Dendritic cell treated with granulocyte-macrophage colony-stimulating factor and Interleukin-4, amounts not matched to agents 40 ng/mL and 50 ng/mL, for 4 days (primary cell): Measurements from ENCODE around the gene GLOD4.
A peak's percentile ranks its signal among the peaks of the same experiment; 100 is the strongest.
"Not testable (repeated sequence)": the region's sequence is repeated elsewhere in the genome, so short reads cannot be mapped to it uniquely, and the experiment has no call there.

Experiments used
- H3K27ac Mint-ChIP-seq: one replicate; pipeline ENCODE4 v1.8.0; 2022; ENCODE audit warnings: mild to moderate bottlenecking, mixed read lengths
- H3K27me3 Mint-ChIP-seq: one replicate; pipeline ENCODE4 v1.8.0; 2022; ENCODE audit warnings: mild to moderate bottlenecking, mixed read lengths
- H3K36me3 Mint-ChIP-seq: one replicate; pipeline ENCODE4 v1.8.0; 2022; ENCODE audit warnings: low read depth, mixed read lengths
- H3K4me1 Mint-ChIP-seq: one replicate; pipeline ENCODE4 v1.8.0; 2022; ENCODE audit warnings: low read depth, mixed read lengths
- H3K4me3 Mint-ChIP-seq: one replicate; pipeline ENCODE4 v1.8.0; 2022; ENCODE audit warnings: mild to moderate bottlenecking, moderate library complexity, mixed read lengths
- H3K9me3 Mint-ChIP-seq: one replicate; pipeline ENCODE4 v1.8.0; 2022; ENCODE audit warnings: mixed read lengths
- intact Hi-C: fragments of 100-400 bp; cut with micrococcal nuclease; formaldehyde crosslinking; loops from one replicate; pipeline ENCODE4 v1.15.0; 2022

Gene GLOD4, protein sequence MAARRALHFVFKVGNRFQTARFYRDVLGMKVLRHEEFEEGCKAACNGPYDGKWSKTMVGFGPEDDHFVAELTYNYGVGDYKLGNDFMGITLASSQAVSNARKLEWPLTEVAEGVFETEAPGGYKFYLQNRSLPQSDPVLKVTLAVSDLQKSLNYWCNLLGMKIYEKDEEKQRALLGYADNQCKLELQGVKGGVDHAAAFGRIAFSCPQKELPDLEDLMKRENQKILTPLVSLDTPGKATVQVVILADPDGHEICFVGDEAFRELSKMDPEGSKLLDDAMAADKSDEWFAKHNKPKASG

DNA sequence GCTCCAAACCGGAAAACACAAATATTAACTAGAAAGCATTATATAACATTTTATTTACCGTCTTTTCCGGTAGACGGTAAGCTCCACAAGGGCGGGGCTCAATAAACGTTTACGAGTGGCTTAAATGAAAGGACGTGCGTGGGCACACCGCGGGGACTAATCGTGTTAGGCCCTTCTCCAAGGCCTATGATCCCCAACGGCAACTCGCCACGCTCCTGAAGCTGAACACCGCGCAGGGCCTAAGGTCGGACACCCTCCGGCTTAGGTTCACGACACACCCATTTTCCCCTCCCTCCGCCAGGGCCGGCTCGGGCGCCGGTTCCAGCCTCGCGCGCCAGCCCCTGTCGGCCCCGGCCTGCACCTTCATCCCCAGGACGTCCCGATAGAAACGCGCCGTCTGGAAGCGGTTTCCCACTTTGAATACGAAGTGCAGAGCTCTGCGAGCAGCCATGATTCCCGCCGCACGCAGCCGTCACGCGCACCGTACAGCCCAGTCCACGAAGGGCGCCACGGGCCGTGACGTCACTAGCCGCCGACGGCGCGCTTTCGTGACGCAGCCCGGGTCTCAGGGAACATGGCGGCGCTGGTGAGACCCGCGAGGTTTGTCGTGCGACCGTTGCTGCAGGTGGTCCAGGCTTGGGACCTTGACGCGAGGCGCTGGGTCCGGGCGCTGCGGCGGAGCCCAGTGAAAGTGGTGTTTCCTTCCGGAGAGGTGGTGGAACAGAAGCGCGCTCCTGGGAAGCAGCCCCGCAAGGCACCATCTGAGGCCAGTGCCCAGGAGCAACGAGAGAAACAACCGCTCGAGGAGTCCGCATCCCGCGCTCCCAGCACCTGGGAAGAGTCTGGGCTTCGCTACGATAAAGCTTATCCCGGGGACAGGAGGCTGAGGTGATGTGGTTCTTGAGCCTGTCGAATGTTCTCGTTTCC, at the start of gene GLOD4, which contains the start of gene MRM3:
Gene GLOD4, minus strand, starts transcription at position 476 of the 927 bp plus-strand sequence. Its CDS starts 25 bp downstream, at position 451.
Gene MRM3, plus strand, starts transcription at position 549 of the 927 bp plus-strand sequence. Its CDS starts 26 bp downstream, at position 575.
- Mint-ChIP-seq H3K27ac (peak within 1 kb of the TSS; percentile 98), H3K36me3 (peaks cover 66% of the 10 kb centered on the region), H3K4me1 (peaks cover 23% of the 10 kb centered on the region), H3K9me3 (no peaks in the 10 kb centered on the region), H3K4me3 (peak within 1 kb of the TSS; percentile 96), H3K27me3 (no peaks in the 10 kb centered on the region)
- intact Hi-C loops = loop anchor here (5.0 kb wide), 1 partner anchor 215 kb away; the partner anchor contains the start of gene TIMM22

DNA sequence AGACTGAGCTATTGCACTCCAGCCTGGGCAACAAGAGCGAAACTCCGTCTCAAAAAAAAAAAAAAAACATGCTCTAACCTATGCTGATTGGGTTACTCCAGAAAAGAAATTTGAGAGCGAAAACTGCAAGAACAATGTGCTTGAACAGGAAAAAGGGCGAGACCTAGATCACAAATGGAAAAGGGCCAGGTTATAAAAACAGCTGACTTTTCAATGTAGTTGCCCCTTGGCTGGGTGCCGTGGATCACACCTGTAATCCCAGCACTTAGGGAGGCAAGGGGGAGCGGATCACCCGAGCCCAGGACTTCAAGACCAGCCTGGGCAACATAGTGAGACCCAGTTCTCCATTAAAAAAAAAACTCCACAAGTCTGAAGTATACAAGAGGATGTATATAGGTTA, 48.9 kb upstream of the GLOD4 start:
- no peaks in the 10 kb centered on the region for H3K9me3 Mint-ChIP-seq
- peaks cover 4% of the 10 kb centered on the region for H3K27me3 Mint-ChIP-seq
- intact Hi-C loops = no loop called here
- H3K4me3 Mint-ChIP-seq = no peak overlapping the region
- no peaks in the 10 kb centered on the region for H3K36me3 Mint-ChIP-seq
- no peaks in the 10 kb centered on the region for H3K4me1 Mint-ChIP-seq
- no peak overlapping the region for H3K27ac Mint-ChIP-seq

DNA sequence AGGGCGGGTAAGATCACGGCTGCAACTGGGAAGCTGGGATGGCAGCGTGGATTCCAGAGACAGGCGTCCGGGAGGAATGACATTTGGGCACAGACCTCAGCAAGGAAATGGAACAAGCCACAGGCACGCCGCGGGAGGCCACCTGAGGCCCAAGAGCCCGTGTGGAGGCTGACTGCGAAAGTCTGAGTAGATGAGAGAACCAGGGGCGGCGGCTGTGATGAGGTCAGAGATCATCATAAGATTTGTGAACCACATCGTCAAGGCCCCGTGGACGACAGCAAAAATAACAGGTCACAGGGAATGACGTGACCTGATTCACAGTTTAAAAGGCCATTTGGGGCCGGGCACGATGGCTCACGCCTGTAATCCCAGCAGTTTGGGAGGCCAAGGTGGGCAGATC, 48.3 kb upstream of the GLOD4 start:
- Mint-ChIP-seq H3K9me3 (no peaks in the 10 kb centered on the region), H3K27ac (no peak overlapping the region), H3K36me3 (no peaks in the 10 kb centered on the region), H3K27me3 (peaks cover 4% of the 10 kb centered on the region), H3K4me1 (no peaks in the 10 kb centered on the region), H3K4me3 (no peak overlapping the region)
- intact Hi-C loops = no loop called here

DNA sequence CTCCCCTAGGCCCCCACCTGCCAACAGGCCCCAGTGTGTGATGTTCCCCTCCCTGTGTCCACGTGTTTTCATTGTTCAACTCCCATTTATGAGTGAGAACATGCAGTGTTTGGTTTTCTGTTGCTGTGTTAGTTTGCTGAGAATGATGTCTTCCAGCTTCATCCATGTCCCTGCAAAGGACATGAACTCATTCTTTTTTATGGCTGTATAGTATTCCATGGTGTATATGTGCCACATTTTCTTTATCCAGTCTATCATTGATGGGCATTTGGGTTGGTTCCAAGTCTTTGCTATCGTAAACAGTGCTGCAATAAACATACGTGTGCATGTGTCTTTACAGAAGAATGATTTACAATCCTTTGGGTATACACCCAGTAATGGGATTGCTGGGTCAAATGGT, 47.5 kb upstream of the GLOD4 start:
- intact Hi-C loops, H3K36me3 Mint-ChIP-seq, H3K27ac Mint-ChIP-seq, H3K27me3 Mint-ChIP-seq, H3K9me3 Mint-ChIP-seq, H3K4me1 Mint-ChIP-seq, H3K4me3 Mint-ChIP-seq: not testable (repeated sequence)

DNA sequence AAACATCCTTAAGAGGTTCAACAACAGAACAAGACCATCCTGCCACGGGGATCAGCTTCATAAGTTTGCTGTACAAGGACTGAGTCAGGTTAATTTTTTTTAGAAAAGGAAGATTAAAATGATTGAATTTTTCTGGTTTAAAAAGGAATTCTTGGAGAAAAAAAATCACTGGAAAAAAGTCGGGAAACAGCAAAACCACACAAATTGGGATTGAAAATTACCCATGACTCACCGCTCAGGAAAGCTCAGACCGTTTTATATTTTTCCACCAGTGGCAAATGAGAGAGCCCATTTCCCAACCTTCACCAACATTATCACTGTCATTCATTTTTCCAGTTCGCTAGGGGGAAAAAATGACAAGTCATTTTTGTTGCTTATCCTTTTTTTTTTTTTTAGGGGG, 46.7 kb upstream of the GLOD4 start:
- intact Hi-C loops = no loop called here
- Mint-ChIP-seq H3K36me3 (no peaks in the 10 kb centered on the region), H3K27me3 (peaks cover 4% of the 10 kb centered on the region), H3K4me3 (no peak overlapping the region), H3K9me3 (no peaks in the 10 kb centered on the region), H3K4me1 (no peaks in the 10 kb centered on the region), H3K27ac (no peak overlapping the region)

DNA sequence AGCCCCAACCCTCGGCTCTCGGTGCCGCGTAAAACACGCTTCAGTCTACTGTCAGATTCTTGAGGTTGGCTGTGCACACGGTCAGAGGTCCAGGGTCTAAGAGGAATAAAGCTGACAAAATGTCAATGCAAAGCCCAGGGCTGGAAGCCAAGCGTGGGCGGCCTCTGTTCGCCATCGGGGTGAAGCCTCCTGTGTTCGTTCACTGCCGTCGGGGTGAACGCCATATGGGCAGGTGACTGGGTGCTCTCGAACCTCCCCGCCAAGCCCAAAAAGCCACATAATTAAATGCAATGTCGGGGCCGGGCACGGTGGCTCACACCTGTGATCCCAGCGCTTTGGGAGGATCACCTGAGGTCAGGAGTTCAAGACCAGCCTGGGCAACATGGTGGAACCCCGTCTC, 44.7 kb upstream of the GLOD4 start:
- H3K4me3 Mint-ChIP-seq = no peak overlapping the region
- H3K4me1 Mint-ChIP-seq = no peaks in the 10 kb centered on the region
- no peaks in the 10 kb centered on the region for H3K9me3 Mint-ChIP-seq
- H3K36me3 Mint-ChIP-seq = no peaks in the 10 kb centered on the region
- H3K27ac Mint-ChIP-seq = no peak overlapping the region
- peaks cover 2% of the 10 kb centered on the region for H3K27me3 Mint-ChIP-seq
- intact Hi-C loops = no loop called here

DNA sequence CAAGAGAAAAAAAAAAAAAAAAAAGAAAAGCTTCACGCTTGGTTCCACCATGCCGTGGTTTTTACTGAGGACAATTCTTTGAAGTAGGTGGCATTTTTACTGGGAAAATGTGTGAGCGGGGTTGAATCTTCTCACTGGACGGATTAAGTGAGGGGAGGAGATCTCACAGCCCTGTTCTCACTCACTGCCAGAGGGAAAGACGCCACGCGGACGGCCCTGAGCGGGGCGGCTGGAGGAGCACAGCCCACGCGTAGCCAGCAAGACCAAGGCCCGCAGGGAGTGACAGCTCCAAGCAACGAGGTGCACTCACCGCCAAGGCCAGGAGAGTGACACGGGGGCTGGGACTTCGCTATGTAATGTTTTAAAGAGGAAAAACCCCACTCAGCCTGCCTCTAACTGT, 43.1 kb upstream of the GLOD4 start:
- no peak overlapping the region for H3K4me3 Mint-ChIP-seq
- no peak overlapping the region for H3K27ac Mint-ChIP-seq
- H3K4me1 Mint-ChIP-seq = no peaks in the 10 kb centered on the region
- peaks cover 2% of the 10 kb centered on the region for H3K27me3 Mint-ChIP-seq
- H3K36me3 Mint-ChIP-seq = no peaks in the 10 kb centered on the region
- no peaks in the 10 kb centered on the region for H3K9me3 Mint-ChIP-seq
- intact Hi-C loops = no loop called here

DNA sequence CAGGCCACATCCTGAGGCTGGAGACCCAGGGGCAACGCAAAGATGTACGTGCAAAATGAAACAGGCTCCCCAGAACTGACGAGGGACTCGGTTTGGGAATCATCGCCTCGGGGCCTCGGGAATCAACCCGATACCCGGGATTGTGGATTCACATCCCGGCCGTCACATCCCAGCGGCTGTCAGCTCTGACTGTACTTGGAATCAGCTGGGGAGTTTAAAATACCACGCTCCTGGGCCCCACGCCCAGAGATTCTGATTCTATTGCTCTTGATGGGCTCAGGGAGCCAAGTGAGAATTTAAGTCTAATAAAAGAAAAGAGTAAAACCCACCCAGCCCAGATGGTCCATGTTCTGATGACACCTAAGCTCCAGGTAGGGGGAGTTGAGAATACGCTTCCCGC, 42.3 kb upstream of the GLOD4 start:
- no peaks in the 10 kb centered on the region for H3K27me3 Mint-ChIP-seq
- H3K36me3 Mint-ChIP-seq = no peaks in the 10 kb centered on the region
- no peak overlapping the region for H3K27ac Mint-ChIP-seq
- no peaks in the 10 kb centered on the region for H3K4me1 Mint-ChIP-seq
- H3K4me3 Mint-ChIP-seq = no peak overlapping the region
- no peaks in the 10 kb centered on the region for H3K9me3 Mint-ChIP-seq
- intact Hi-C loops = no loop called here

DNA sequence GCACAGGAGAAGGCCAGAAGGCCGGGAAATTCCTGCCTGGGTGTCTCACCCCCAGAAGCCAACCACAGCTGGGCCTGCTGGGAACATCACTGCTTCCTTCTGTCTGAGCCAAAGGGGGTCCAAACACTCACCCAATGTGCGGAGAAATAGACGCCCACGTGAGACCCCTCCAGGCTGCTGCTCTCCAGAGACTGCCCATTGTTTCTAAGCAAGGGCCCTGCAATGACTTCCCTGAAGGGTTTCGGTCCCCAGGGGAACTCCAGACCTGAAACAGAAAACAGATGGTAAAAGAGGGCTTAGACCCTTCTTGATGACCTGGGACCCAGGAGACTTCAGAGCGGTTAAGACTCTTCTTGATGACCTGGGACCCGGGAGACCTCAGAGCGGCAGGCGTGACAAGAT, 41.4 kb upstream of the GLOD4 start:
- H3K36me3 Mint-ChIP-seq = no peaks in the 10 kb centered on the region
- H3K27me3 Mint-ChIP-seq = no peaks in the 10 kb centered on the region
- no peak overlapping the region for H3K4me3 Mint-ChIP-seq
- no peak overlapping the region for H3K27ac Mint-ChIP-seq
- no peaks in the 10 kb centered on the region for H3K4me1 Mint-ChIP-seq
- H3K9me3 Mint-ChIP-seq = no peaks in the 10 kb centered on the region
- intact Hi-C loops = no loop called here

DNA sequence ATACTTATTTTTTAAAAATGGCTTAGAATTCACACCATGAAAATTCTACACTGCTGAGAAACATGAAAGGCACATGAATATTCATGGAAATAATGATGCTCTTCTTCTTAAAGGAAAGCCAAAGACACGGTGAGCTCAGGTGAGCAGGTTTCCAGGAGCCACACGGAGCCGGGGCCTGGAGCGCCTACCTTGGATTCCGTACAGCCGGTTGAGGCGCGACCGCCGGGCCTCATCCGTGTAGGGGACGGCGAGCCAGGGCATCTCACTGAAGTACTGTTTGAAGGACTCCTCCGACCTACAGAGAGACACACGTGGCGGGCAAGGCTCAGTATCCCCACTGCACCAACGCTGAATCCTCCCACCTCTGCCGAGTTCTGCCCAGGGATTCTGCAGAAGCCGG, 37.2 kb upstream of the GLOD4 start:
- Mint-ChIP-seq H3K4me3 (no peak overlapping the region), H3K27ac (no peak overlapping the region), H3K9me3 (no peaks in the 10 kb centered on the region), H3K36me3 (no peaks in the 10 kb centered on the region), H3K27me3 (no peaks in the 10 kb centered on the region), H3K4me1 (no peaks in the 10 kb centered on the region)
- intact Hi-C loops = no loop called here

DNA sequence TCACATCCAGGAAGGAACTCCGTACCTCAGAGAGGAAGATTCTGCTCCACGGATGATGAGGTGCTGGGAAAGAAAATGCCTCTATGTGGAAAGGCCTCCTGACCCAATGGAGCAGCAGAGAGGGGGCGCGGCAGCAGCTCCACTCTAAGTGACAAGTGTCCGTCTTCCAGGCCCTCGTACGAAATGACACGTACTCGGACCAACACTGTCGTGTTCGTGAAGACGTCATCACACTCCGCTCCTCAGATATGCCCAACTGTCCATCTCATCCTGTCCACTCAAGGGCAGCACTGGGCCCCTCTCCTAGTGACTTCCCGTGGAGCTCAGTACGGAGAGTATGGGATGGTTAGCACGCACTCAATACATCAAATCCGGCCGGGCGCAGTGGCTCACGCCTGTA, 32.3 kb upstream of the GLOD4 start:
- intact Hi-C loops = no loop called here
- Mint-ChIP-seq H3K36me3 (no peaks in the 10 kb centered on the region), H3K4me1 (no peaks in the 10 kb centered on the region), H3K27me3 (no peaks in the 10 kb centered on the region), H3K9me3 (no peaks in the 10 kb centered on the region), H3K27ac (no peak overlapping the region), H3K4me3 (no peak overlapping the region)

DNA sequence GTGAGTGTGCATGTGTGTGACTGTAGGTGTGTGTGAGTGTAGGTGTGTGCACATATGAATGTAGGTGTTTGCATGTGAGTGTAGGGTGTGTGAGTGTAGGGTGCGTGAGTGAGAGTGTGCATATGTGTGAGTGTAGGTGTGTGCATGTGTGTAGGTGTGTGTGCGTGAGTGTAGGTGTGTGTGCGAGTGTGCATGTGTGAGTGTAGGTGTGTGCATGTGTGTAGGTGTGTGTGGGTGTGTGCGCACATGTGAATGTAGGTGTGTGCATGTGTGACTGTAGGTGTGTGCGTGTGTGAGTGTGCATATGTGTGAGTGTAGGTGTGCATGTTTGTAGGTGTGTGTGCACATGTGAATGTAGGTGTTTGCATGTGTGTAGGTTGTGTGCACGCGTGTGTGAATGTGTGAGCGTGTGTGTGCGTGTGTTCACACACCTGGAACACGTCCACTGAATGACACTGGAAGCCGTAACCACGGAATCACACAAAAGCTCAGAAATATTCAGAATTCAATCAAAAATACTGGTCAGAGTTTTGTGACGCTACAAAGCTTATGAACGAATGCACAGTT, 30.6 kb upstream of the GLOD4 start:
- H3K4me3 Mint-ChIP-seq = no peak overlapping the region
- H3K9me3 Mint-ChIP-seq = no peaks in the 10 kb centered on the region
- H3K4me1 Mint-ChIP-seq = no peaks in the 10 kb centered on the region
- no peaks in the 10 kb centered on the region for H3K27me3 Mint-ChIP-seq
- intact Hi-C loops = no loop called here
- H3K27ac Mint-ChIP-seq = no peak overlapping the region
- no peaks in the 10 kb centered on the region for H3K36me3 Mint-ChIP-seq

DNA sequence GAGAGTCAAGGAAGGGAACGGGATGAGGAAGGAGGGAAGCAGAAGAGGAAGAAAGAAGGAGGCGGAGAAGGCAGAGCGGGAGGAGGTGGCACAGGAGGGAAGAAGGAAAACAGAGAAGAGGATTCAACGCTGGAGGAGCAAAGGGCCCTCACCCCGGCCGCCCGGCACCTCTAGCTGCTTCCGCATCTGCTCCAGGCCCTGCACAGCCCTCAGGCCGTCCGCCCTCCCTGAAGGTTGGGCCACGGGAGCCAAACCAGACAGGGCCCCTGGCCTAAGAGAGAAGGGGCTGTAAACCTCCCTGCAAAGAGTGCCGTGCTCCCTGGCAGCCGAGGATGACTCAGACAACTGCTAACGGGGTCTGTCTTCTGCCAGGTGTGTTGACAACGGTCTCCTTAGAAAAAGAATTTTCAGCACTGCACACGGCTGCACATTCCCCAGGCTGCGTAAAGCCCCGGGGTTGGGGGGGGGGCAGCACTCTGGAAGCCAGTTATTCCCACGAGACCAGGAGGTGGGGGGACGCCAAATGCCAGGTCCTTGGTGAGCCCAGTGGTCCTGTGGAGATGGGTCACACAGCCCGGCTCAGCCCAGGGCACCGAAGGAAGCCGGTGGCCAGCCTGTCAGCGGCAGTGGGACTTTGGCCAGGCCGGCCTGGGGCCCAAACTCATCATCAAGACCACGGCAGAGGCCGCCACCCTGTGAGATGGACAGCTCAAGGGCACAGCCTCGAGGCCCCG, 29.1 kb upstream of the GLOD4 start:
- no peaks in the 10 kb centered on the region for H3K27me3 Mint-ChIP-seq
- H3K4me1 Mint-ChIP-seq = no peaks in the 10 kb centered on the region
- H3K9me3 Mint-ChIP-seq = no peaks in the 10 kb centered on the region
- H3K27ac Mint-ChIP-seq = no peak overlapping the region
- intact Hi-C loops = no loop called here
- no peaks in the 10 kb centered on the region for H3K36me3 Mint-ChIP-seq
- H3K4me3 Mint-ChIP-seq = no peak overlapping the region
